Activated CD4-positive, CD25-positive, alpha-beta regulatory T cell (primary cell): ENCODE data around the gene GSTT2.
"Not testable (repeated sequence)": the region's sequence is repeated elsewhere in the genome, so short reads cannot be mapped to it uniquely, and the experiment has no call there.

Source experiments
- DNase-seq, 4 experiments: peaks; one replicate each; lab custom pipeline; 2025; lab: John Stamatoyannopoulos, UW

GSTT2 gene

DNA sequence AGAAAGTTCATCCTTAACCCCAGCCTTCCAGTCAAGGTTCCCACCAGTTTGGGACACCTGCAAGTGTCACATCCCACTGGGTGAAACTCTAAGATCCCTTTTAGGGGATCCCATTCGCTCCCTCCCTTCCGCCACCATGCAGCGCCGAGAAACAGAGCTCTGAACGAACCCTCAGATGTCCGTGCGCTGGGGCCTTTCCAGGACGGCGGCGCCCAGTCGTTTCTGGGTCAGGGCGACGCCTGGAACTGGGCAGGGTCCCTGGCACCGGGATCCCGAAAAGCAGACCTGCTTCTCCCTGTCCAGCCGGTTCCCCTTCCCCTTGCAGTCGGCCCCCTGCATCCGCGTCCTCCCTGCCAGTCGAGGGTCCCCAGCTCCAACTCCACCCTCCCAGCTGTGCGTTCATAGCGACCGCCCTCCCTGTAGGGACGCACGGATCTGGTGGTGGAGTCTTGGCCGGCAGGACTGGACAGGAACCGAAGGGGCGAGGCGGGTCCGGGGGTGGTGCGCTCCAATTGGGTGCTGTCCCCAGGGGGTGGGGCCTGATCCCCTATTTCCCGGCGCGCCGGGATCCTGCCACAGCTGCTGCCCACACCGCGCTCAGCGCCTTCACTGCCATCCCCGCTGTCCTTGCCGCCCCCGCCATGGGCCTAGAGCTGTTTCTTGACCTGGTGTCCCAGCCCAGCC lies at the start of gene GSTT2:
GSTT2 (plus strand) TSS at position 578 of the 684 bp plus-strand sequence.
- DNase-seq = not testable (repeated sequence)

DNA sequence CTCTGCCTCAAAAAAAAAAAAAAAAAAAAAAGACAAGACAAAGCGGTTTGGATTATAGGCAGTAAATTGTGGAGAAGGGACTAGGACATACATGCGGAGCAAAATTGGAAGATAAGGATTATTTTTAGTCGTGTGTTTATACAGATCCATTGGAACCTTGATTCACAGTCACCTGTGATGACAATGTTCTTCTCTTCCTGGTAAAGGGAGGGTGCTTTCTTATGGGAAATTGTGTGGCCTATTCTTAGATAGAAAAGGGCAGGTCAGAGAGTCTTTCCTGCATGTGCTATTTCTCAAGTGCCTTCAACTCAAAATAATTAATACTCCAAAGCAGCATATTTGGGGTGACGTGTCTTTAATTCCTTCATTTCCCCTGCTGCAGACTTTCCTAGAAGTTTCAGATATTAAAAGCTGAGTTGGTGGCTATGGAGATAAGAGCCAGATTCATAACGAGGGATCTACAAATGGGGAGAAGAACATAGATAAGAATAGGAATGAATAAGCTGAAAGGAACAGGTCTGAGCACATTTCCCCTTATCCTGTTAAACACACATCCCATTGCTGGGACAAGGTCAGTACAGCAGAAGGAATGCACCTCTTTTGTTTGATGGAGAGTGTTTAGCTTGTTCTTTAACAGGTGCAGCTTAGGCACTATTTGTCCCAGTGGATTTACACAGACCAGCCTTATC lies 41.5 kb upstream of the GSTT2 start:
- DNase-seq = no peak

DNA sequence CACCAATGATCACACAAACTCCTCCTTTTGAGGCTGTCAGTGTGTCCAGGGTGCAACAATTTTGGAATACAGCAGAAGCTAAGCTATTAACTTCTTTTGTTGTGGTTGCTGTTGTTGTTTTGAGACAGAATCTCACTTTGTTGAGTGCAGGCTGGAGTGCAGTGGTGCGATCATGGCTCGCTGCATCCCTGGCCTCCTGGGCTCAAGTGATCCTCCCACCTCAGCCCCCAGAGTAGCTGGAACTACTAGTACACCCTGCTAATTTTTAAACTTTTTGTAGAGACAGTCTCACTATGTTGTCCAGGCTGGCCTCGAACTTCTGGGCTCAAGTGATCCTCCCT lies 40.9 kb upstream of the GSTT2 start:
- DNase-seq = no peak

DNA sequence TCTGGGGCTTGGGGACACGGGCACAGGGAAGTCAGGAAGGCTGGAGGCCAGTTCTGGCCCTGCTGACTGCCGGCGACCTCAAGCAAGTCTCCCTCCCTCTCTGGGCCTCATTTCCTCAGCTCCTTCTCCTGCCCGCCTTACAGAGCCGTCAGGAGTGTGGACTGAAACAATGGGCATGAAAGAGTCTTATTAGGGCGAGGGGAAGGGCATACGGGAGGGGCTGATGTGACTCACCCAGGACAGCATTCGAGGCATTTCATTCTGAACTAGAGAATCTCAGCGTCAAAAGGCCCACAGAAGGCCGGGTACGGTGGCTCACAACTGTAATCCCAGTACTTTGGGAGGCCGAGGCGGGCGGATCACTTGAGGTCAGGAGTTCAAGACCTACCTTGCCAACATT lies 39.8 kb upstream of the GSTT2 start:
- not testable (repeated sequence) for DNase-seq

DNA sequence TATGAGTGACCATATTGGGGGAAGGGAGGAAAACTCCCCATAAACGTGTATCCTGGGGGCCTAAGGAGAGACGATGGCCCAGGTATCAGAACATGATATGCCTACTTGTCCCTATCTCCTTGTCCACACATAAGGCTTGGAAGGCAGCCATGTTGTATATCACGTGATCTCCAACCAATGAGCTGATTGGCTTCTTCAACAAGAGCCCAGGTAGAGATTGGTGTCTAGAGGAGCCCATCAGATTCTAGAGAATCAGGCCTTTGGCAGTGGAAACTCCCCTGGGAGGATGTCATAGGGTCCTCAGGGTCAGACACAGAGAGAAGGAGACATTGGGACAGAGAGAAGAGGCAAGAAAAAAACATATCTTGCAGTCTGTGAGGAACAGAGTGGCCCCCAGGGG lies 32.5 kb upstream of the GSTT2 start:
- DNase-seq = not testable (repeated sequence)

DNA sequence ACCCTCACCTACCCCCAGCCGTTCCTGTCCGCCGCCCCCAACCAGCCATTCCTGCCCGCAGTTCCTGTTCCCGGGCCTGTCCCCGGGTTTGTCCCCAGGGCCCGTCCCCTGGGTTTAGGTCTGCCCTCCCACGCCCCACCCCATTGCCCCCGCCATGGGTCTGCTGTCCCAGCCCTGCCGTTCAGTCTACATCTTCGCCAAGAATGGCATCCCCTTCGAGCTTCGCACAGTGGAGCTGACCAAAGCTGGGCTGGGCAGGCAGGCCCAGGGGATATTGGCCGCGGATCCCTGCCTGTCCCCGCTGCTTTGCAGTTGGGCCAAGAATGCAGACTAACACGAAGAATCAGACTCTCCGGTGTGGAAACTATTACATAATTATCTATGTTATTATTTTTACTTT lies 30.2 kb upstream of the GSTT2 start:
- not testable (repeated sequence) for DNase-seq

DNA sequence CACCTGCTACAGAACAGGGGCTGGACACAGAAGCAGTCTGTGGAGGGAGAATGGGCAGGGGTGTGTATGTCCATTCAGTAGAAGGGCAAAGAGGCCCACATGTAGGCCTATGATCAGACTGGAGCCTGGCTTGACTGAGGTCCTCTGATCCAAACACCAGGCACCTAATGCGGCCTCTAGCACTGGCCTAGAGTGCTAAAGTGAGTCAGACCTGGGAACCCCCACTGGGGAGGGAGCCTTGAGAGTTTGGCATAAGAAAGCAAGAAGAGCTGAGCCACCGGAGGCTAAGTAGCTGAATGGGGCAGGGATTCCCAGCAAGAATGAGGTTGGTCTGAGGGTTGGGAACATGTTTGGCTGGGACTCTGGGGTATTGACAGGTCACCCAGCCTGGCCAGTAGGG lies 28.6 kb upstream of the GSTT2 start:
- not testable (repeated sequence) for DNase-seq

DNA sequence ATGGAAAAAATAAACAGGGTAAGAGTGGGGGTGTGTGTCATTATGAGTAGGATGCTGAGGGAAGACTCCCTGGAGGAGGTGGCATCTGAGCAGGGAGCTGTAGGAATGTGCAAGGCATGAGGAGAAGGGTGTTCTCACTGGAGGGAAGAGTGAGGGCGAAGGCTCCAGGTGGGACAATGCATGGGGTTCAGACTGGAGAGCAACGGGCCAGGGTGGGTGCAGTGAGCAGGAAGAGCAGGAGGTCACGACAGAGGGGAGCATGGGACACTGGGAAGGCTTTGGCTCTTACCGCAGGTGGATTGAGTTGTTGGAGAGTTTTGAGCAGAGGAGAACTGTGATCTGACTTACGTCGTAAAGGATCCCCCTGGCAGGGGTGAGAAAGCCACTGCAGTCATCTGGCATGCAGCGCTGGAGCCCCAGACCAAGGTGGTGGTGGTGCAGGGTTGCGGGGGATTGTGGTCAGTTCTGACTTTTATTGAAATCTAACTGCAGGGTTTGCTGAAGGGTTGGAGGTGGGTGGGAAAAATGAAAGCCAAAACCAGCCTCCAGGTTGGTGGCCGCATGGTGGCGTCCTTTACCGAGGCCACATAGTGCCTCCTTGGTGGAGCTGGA lies 27.0 kb upstream of the GSTT2 start:
- not testable (repeated sequence) for DNase-seq

DNA sequence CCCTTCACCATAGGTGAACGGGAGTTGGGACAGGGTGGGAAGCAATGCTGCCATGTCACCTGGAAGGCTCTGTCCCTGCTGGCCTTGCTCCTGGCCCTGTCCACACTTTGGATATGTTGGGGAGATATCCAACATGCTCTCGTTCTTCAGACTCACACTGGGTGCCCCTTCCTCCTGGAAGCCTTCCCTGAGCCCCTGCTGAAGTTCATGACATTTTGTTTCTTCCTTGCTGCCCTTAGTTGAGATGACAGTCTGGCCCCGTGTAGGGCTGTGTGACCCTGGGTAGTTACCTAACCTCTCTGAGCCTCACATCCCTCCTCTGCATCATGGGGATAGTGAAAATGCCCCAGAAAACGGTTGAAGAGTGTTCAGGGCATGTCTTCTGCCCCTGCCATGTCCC lies 26.4 kb upstream of the GSTT2 start:
- DNase-seq = not testable (repeated sequence)

DNA sequence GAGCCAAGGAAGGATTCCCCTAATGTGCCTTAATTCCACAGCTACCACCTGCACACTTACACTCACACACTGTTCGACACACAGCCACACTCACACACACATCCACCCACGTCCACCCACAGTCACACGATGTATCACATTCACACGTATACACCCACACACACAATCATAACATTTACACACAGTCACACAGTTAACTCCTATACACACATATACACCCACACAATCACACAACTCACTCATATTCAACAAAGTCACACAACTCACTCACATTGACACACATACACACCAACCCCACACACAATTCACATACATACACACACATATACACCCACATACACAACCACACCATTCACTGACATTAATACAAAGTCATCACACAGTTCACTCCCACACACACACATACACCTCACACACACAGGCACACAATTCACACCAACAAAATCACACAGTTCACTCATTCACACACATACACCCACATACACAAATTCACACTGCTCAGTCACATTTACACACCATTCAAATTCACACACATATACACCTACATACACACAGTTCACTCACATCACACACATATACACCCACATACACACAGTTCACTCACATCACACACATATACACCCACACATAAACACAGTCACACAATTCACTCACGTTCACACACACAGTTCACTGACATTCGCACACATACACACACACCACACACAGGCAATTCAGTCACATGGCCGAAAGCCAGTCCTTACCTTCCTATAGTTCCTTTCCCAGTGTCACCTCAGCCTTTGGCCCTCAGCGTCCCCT lies 25.5 kb upstream of the GSTT2 start:
- DNase-seq = not testable (repeated sequence)

DNA sequence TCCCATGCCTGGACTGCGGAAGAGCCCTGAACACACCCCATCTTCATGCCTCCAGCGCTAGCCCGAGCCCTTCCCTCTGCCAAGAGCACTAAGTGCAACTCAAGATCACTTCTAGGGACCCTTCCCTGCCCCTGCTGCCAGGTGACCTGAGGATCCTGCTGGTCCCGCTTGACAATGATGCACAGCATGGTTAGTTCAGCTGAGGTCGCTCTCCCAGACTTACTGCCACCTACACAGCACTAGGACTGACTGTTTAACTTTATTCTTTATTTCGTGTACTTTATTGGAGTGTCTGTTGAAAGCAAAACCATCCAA lies 25.0 kb upstream of the GSTT2 start:
- not testable (repeated sequence) for DNase-seq

DNA sequence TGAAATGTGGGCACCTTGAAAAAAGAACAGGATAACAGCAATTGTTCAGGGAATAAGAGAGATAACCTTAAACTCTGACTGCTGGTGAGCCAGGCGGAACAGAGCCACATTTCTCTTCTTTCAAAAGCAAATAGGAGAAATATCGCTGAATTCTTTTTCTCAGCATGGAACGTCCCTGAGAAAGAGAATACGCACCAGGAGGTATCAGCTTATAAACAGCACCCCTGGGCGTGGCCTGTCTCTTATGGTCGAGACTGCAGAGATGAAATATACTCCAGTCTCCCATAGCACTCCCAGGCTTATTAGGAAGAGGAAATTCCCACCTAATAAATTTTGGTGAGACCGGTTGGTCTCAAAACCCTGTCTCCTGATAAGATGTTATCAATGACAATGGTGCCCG lies 24.0 kb upstream of the GSTT2 start:
- not testable (repeated sequence) for DNase-seq

DNA sequence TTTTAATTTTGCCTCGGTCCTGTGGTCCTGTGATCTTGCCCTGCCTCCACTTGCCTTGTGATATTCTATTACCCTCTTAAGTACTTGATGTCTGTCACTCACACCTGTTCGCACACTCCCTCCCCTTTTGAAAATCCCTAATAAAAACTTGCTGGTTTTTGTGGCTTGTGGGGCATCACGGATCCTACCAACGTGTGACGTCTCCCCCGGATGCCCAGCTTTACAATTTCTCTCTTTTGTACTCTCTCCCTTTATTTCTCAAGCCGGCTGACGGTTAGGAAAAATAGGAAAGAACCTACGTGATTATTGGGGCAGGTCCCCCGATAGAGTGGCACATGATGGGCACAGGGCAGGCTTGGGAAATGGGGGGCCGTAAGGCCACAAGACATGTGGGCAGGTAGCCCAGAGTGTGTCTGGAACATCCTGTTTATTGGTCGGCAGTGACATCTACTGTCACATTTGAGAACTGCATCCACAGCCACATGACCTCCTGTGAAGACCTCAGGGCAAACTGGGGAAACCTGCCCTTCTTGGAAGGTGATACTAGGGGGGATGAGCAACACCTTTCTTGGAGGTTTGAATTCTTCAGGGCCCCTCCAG lies 23.5 kb upstream of the GSTT2 start:
- peak; percentile 39 to 76 (median 52) for DNase-seq

DNA sequence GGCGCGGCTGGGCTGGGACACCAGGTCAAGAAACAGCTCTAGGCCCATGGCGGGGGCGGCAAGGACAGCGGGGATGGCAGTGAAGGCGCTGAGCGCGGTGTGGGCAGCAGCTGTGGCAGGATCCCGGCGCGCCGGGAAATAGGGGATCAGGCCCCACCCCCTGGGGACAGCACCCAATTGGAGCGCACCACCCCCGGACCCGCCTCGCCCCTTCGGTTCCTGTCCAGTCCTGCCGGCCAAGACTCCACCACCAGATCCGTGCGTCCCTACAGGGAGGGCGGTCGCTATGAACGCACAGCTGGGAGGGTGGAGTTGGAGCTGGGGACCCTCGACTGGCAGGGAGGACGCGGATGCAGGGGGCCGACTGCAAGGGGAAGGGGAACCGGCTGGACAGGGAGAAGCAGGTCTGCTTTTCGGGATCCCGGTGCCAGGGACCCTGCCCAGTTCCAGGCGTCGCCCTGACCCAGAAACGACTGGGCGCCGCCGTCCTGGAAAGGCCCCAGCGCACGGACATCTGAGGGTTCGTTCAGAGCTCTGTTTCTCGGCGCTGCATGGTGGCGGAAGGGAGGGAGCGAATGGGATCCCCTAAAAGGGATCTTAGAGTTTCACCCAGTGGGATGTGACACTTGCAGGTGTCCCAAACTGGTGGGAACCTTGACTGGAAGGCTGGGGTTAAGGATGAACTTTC lies 18.7 kb upstream of the GSTT2 start, which contains the start of gene GSTT2B:
GSTT2B (minus strand) TSS at position 112 of the 688 bp plus-strand sequence; CDS start at position 48, 64 bp downstream.
- not testable (repeated sequence) for DNase-seq

DNA sequence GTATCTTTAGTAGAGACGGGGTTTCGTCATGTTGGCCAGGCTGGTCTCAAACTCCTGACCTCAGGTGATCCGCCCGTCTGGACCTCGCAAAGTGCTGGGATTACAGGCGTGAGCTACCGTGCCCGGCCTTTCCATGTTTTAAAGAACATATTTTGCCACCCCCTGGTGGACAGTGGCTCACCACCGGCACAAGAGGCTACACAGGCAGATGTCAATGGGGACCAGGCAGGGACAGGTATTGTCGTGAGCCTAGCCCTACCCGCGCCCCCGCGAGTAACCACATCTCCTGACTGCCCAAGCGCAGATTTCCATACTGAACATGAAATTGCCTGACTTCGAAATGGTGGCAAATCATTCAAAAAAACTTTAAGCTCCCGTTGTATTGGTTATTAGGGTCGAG lies 13.8 kb upstream of the GSTT2 start:
- DNase-seq = not testable (repeated sequence)

DNA sequence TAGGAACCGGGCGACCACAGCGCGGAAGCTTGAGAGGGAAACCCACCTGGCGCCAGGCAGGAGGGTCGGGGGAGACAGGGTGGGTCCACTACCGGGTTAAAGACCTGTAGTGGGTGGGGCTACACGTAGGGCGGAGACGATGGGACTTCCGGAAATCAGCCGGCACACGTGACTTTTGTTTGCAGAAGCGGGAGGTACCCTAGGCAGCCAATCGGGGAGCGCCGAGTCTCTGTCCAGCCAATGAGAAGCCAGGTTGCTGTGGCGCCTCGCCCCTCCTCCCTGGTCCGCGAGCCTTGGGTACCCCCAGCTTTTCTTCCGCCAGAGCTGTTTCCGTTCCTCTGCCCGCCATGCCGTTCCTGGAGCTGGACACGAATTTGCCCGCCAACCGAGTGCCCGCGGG lies 13.4 kb upstream of the GSTT2 start, which contains the start of gene DDTL:
DDTL (plus strand) TSS at position 321 of the 400 bp plus-strand sequence; CDS start at position 348, 27 bp downstream.
- not testable (repeated sequence) for DNase-seq

DNA sequence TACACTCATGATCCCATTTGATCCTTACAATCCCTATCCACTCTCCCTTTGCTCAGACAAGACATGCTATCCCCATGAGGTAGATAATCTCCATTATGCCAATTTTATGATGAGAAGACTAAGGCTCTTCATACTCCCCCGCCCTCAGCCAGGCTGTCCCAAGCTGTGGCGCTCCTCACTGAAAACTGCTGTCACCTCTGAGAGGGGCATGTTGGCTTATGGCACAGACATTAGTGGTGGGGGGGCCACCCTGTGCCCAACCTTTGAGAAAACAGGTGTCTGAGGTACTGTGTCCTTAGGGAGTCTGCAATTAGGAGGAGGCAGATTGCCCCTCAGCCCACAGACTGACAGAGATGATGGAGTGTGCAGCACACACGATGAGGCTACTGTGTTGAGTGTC lies 10.9 kb upstream of the GSTT2 start:
- no peak for DNase-seq

DNA sequence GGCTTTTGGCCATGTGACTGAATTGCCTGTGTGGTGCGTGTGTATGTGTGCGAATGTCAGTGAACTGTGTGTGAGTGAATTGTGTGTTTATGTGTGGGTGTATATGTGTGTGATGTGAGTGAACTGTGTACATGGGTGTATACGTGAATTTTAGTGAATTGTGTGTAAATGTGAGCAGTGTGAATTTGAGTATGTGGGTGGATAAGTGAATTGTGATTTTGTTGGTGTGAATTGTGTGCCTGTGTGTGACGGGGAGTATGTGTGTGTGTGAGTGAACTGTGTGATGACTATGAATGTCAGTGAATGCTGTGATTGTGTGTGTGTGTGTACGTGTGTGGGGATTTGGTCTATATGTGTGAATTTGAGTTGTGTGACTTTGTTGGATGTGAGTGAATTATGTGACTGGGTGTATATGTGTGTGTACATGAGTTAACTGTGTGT lies 9.7 kb upstream of the GSTT2 start:
- no peak for DNase-seq

DNA sequence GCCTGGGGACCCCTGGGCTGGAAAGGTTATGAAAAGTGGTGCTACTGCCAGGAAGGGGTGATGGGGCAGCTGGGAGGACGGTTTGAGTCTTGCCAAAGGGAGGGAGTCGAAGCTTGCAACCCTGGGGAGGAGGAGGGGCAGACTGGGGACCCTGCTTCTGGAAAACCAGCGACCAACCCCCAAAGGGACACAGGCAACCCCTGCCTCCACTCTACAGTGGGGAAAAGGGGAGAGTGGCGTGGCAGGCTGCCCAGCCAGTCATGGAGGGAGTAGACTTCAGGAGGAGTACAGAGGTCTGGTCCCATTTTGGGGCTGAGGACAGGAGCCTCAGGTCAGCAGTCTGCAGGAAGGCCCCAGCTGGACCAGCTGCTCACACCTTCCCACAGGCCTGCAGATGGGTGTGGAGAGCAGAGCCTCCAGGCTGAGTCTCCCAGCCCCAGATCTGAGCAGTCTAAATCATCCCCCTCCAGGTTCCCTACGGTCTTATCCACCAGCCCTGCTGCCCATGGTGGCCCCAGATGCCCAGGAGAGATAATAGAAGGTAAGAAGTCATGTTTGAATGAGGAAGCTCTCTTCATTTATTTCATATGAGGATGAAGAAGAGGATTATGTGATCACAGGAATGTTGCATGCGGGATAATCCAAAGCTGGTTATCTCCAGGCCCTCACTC lies 9.0 kb upstream of the GSTT2 start:
- DNase-seq = no peak

DNA sequence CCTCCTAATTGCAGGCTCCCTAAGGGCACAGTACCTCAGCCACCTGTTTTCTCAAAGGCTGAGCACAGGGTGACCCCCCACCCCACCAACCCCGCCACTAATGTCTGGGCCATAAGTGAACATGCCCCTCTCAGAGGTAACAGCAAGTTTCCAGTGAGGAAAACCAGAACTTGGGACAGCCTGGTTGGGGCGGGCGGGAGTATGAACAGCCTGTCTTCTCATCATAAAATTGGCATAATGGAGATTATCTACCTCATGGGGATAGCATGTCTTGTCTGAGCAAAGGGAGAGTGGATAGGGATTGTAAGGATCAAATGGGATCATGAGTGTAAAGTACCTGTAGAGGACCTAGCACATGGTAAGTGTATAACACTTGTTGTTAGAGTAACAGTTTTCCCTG lies 8.0 kb upstream of the GSTT2 start:
- DNase-seq = not testable (repeated sequence)

DNA sequence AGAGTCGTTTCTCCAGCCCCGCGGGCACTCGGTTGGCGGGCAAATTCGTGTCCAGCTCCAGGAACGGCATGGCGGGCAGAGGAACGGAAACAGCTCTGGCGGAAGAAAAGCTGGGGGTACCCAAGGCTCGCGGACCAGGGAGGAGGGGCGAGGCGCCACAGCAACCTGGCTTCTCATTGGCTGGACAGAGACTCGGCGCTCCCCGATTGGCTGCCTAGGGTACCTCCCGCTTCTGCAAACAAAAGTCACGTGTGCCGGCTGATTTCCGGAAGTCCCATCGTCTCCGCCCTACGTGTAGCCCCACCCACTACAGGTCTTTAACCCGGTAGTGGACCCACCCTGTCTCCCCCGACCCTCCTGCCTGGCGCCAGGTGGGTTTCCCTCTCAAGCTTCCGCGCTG lies 5.6 kb upstream of the GSTT2 start, which contains the start of gene DDT:
DDT (minus strand) TSS at position 97 of the 400 bp plus-strand sequence; CDS start at position 70, 27 bp downstream.
- DNase-seq = not testable (repeated sequence)
